ENCODE results near the gene CBLN3. TPM values are rescaled to one million over a fixed set of nuclear protein-coding genes. Genes with fewer than 3 reads are reported as not detected.

CBLN3 gene
- total RNA-seq, 2 experiments from 2014 or later: 1.6 to 1.7 TPM

DNA sequence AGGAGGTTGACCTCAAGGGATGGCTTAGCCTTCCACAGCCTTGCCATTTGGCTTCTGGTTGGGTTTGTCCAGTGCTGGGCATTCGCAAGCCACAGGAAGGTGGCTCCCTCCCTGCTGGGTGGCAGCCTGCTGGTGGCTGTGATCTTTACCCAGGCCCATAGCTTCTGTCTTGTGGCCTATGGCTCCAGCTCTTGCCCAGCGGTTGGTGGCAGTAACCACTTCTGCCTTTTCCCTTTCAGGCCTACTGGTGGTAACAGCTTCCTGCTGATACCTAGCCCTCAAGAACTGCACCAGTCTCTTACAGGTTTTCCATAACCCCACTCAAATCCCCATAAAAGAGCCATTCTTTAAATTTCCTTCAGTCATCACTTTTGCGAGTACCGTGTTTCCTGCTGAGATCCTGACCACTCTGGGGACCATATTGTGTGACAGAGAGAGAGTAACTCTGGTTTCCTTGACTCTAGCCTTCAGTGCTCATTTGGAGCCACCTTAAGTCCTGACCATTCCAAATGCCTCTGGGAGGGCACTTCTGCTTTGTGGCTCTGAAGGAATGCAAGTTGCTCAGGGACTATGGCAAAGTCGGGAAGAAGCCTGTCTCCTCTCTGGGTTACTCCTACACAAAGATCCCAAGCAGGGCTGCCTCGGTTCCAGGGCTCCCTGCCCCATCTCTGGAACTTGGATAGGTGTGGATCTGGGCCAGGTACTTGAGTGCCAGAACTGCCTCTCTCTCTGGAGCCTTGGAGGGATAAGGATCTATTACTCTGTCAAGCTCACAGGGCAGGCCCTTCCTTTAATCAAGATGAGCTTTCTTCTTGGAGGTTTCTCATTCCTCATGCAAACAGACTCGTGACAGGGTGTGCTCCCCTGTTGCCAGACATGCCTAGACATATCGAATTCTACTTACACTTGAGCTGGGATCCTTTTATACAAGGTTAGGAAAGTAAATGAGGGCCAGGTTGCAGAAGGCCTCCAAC, 33.6 kb downstream of the CBLN3 start:
- Histone ChIP-seq H3K36me3 (ENCODE audit: insufficient read depth, low read length) (no peaks in the 10 kb centered on the region), H3K27ac (ENCODE audit: low read depth in 1 of 2, low read length in 2 of 2) (no peak overlapping the region), H3K27me3 (ENCODE audit: control insufficient read depth in 1 of 2, insufficient read depth in 2 of 2, low read length in 2 of 2) (peaks cover 6 to 8% of the 10 kb centered on the region in 2 experiments), H3K4me3 (ENCODE audit: low read length) (no peak overlapping the region), H3K9me3 (ENCODE audit: control insufficient read depth in 1 of 2, insufficient read depth in 1 of 2, low read length in 2 of 2) (no peaks in the 10 kb centered on the region), H3K4me1 (ENCODE audit: insufficient read depth, low read length) (peaks cover 8% of the 10 kb centered on the region)
- intact Hi-C loops (cut with DNase I, micrococcal nuclease): no loop called here
- DNase-seq (peak in 1 of 14 experiments; percentile 7), ATAC-seq (ENCODE audit: poor library complexity) (no peak)
- POLR2A ChIA-PET: interaction anchor here (1.4 kb wide), 1 partner anchor 34 kb away, joined by 4 read pairs; the partner anchor contains the start of genes CBLN3 and KHNYN
- CTCF ChIA-PET: interaction anchor here (0.9 to 1.5 kb wide), 3 partner anchors 16 to 63 kb away, joined by 3 to 5 read pairs (median 4); no protein-coding TSS in a partner anchor
- Mint-ChIP-seq H3K27me3 (peaks cover 10% of the 10 kb centered on the region), H3K4me3 (no peak overlapping the region), H3K27ac (no peak overlapping the region), H3K36me3 (ENCODE audit: low read depth) (no peaks in the 10 kb centered on the region), H3K9me3 (no peaks in the 10 kb centered on the region), H3K4me1 (ENCODE audit: low read depth) (peaks cover 8% of the 10 kb centered on the region)
- TF ChIP-seq, protein P1, sequence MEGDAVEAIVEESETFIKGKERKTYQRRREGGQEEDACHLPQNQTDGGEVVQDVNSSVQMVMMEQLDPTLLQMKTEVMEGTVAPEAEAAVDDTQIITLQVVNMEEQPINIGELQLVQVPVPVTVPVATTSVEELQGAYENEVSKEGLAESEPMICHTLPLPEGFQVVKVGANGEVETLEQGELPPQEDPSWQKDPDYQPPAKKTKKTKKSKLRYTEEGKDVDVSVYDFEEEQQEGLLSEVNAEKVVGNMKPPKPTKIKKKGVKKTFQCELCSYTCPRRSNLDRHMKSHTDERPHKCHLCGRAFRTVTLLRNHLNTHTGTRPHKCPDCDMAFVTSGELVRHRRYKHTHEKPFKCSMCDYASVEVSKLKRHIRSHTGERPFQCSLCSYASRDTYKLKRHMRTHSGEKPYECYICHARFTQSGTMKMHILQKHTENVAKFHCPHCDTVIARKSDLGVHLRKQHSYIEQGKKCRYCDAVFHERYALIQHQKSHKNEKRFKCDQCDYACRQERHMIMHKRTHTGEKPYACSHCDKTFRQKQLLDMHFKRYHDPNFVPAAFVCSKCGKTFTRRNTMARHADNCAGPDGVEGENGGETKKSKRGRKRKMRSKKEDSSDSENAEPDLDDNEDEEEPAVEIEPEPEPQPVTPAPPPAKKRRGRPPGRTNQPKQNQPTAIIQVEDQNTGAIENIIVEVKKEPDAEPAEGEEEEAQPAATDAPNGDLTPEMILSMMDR (IDR thresholded peaks at IDR 0.05): no peak

- intact Hi-C loops (cut with DNase I, micrococcal nuclease): no loop called here
- Mint-ChIP-seq H3K9me3 (no peaks in the 10 kb centered on the region), H3K27ac (no peak overlapping the region), H3K4me3 (no peak overlapping the region), H3K4me1 (ENCODE audit: low read depth) (peaks cover 2% of the 10 kb centered on the region), H3K36me3 (ENCODE audit: low read depth) (no peaks in the 10 kb centered on the region), H3K27me3 (peaks cover 12% of the 10 kb centered on the region)
- H3K27me3 ChIP-seq (ENCODE audit: control insufficient read depth in 1 of 2, insufficient read depth in 2 of 2, low read length in 2 of 2): peaks cover 0 to 10% of the 10 kb centered on the region in 2 experiments
- no peaks in the 10 kb centered on the region for H3K36me3 ChIP-seq (ENCODE audit: insufficient read depth, low read length)
- H3K9me3 ChIP-seq (ENCODE audit: control insufficient read depth in 1 of 2, insufficient read depth in 1 of 2, low read length in 2 of 2): no peaks in the 10 kb centered on the region
- TF ChIP-seq, protein P1 (IDR thresholded peaks at IDR 0.05): no peak
- no peak for ATAC-seq (ENCODE audit: poor library complexity)
- no peak overlapping the region for H3K4me3 ChIP-seq (ENCODE audit: low read length)
- DNase-seq: peak in 1 of 14 experiments; percentile 7
- no peak overlapping the region for H3K27ac ChIP-seq (ENCODE audit: low read depth in 1 of 2, low read length in 2 of 2)
- ChIA-PET CTCF (no interaction called here), POLR2A (no interaction called here)
- H3K4me1 ChIP-seq (ENCODE audit: insufficient read depth, low read length): peaks cover 3% of the 10 kb centered on the region
Observed at GRCh38 chr14:24394275-24394674, 35.2 kb downstream of the CBLN3 start.

DNA sequence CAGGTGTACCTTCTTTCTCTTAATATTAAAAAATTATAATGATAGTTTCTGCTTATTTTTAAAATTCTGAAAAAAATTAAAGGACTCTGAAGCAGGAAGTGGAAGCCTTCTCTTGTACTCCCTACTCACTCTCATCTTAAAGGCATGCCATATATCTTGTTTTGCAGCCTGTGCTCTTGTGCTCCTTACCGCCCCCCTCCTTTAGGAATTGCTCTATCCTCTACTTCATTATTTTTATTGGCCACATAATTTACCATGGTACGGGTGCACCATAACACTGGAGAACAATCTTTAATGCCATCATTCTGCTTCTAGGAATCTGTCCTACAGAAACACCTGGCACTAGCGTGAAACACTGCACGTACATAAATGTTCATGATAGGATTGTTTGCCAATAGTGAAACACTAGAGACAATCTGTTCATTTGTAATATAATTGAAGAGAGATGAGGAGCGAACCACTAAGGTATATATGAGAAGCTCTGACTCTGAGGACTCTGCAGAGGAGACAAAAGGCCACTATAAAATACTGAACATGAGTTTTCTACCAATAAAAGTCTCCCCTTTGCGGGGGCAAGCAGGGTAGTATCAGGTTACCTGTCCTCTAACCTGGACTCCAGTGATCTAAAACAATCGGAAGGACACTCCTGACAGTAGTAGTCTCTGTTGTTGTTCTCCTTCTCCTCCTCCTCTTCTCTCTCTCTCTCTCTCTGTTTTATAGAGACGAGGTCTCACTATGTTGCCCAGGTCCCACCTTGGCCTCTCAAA, 37.0 kb downstream of the CBLN3 start:
- DNase-seq: no peak
- Histone ChIP-seq H3K27ac (ENCODE audit: low read depth in 1 of 2, low read length in 2 of 2) (no peak overlapping the region), H3K4me1 (ENCODE audit: insufficient read depth, low read length) (no peaks in the 10 kb centered on the region), H3K4me3 (ENCODE audit: low read length) (no peak overlapping the region), H3K9me3 (ENCODE audit: control insufficient read depth in 1 of 2, insufficient read depth in 1 of 2, low read length in 2 of 2) (no peaks in the 10 kb centered on the region), H3K27me3 (ENCODE audit: control insufficient read depth in 1 of 2, insufficient read depth in 2 of 2, low read length in 2 of 2) (peaks cover 0 to 10% of the 10 kb centered on the region in 2 experiments), H3K36me3 (ENCODE audit: insufficient read depth, low read length) (no peaks in the 10 kb centered on the region)
- TF ChIP-seq, protein P1 (IDR thresholded peaks at IDR 0.05): no peak
- intact Hi-C loops (cut with DNase I, micrococcal nuclease): no loop called here
- Mint-ChIP-seq H3K27me3 (peaks cover 24% of the 10 kb centered on the region), H3K4me3 (no peak overlapping the region), H3K9me3 (no peaks in the 10 kb centered on the region), H3K36me3 (ENCODE audit: low read depth) (no peaks in the 10 kb centered on the region), H3K4me1 (ENCODE audit: low read depth) (no peaks in the 10 kb centered on the region), H3K27ac (no peak overlapping the region)
- POLR2A ChIA-PET: no interaction called here
- no peak for ATAC-seq (ENCODE audit: poor library complexity)
- CTCF ChIA-PET: no interaction called here
